ENCODE measurements around the gene TEX9. TPM values are rescaled to one million over a fixed set of nuclear protein-coding genes. Genes with fewer than 3 reads are reported as not detected.
"Not testable (repeated sequence)": the region's sequence is repeated elsewhere in the genome, so short reads cannot be mapped to it uniquely, and the experiment has no call there.

TEX9 gene
- 1 to 10 TPM; 1.9 to 5.0 (median 2.9) TPM for total RNA-seq

DNA sequence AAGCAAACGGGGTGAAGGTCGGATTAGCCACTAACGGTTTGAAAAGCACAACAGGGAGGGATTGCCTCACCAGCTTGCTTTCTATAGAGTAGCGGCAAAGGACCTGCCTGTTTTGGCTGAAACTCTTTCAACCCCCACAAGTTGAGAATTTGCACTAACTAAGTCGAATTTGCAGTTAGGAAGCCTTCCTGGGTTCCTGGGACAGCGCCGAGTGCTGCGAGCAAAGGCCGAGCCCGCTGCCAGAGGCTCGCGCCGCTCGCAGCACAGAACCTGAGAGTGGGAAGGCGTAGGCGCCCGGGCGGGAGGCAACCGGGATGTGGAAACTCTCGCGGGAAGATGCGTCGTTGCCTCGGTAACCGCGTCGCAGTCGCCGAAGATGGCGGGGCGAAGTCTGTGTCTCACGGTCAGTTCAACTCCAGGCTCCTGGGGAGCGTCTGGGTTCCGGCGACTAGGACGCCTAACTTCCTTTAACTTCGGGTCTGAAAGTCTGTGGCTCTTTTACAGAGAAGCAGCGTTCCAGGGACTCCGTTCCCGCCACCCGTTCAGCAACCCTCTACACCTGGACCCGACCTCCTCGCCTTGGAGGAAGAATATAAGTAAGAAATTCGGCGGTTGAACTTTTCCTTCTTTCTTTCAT, at the start of gene TEX9:
Gene TEX9 (plus strand): TSS at position 352 of the 637 bp plus-strand sequence. CDS start 25 bp downstream, at position 377.
- TF ChIP-seq, protein P1, sequence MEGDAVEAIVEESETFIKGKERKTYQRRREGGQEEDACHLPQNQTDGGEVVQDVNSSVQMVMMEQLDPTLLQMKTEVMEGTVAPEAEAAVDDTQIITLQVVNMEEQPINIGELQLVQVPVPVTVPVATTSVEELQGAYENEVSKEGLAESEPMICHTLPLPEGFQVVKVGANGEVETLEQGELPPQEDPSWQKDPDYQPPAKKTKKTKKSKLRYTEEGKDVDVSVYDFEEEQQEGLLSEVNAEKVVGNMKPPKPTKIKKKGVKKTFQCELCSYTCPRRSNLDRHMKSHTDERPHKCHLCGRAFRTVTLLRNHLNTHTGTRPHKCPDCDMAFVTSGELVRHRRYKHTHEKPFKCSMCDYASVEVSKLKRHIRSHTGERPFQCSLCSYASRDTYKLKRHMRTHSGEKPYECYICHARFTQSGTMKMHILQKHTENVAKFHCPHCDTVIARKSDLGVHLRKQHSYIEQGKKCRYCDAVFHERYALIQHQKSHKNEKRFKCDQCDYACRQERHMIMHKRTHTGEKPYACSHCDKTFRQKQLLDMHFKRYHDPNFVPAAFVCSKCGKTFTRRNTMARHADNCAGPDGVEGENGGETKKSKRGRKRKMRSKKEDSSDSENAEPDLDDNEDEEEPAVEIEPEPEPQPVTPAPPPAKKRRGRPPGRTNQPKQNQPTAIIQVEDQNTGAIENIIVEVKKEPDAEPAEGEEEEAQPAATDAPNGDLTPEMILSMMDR (IDR thresholded peaks at IDR 0.05) = no peak
- DNase-seq (ENCODE audit: low spot score) = peak; percentile 52
- ATAC-seq (ENCODE audit: low FRiP score) = peak; percentile 96

DNA sequence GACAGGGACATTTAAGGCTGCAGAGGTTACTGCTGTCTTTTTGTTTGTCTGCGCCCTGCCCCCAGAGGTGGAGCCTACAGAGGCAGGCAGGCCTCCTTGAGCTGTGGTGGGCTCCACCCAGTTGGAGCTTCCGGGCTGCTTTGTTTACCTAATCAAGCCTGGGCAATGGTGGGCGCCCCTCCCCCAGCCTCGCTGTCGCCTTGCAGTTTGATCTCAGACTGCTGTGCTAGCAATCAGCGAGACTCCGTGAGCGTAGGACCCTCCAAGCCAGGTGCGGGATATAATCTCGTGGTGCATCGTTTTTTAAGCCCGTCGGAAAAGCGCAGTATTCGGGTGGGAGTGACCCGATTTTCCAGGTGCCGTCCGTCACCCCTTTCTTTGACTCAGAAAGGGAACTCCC, 48.7 kb upstream of the TEX9 start:
- not testable (repeated sequence) for ATAC-seq (ENCODE audit: low FRiP score); DNase-seq (ENCODE audit: low spot score)

DNA sequence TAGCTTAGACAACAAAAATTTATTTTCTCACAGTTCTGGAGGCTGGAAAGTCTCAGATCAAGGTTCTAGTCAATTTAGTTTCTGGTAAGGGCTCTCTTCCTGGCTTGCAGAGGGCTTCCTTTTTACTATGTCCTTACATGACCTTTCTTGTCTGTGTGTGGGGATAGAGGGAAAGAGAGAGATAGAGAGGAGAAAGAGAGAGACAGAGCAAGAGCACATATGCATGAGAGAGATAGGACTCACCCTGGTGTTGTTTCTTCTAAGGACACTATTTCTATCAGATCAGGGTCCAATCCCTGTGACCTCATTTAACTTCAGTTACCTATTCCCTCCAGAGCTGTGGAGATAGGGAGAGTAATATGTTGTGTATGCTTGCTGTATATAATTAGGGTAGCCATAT, 44.9 kb upstream of the TEX9 start:
- ATAC-seq (ENCODE audit: low FRiP score) (no peak), DNase-seq (ENCODE audit: low spot score) (no peak)
- TF ChIP-seq, protein P1 (IDR thresholded peaks at IDR 0.05) = no peak

DNA sequence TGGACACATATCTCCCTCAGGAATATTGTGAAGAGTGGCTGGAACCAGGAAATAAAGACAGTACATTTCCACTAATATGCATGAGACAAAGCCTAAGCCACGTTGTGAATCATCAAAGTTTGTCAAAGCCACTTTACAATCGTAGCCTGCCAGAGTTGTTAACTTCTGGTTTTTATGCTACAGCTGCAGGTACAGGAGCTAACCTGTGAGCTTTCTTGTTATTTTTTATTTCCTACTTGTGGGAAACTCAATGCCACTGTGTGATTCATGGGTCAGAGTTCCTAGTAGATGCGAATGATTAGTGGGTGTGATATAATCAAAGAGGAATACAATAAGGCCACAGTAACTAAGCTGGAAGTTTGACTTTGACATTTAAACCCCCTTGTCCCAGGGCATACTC, 44.4 kb upstream of the TEX9 start:
- DNase-seq (ENCODE audit: low spot score) = no peak
- TF ChIP-seq, protein P1 (IDR thresholded peaks at IDR 0.05) = no peak
- no peak for ATAC-seq (ENCODE audit: low FRiP score)

DNA sequence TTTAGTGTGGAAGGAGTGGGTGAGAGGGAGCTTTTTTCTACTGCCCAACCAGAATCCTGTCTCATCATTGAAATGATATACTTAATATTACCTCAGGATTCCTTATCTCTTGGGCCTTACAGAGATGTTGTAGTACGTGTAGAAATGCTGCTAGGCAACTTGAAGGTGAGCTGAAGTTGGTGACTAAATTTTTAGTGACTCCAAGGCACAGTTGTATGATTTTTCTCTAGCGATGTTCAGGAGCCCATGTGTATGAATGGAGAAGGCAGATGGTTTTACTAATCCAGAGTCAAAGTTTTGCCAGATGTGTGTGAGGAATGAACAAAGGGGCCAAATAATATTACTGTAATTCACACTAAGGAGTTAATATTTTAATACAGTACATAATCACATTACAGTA, 42.8 kb upstream of the TEX9 start:
- TF ChIP-seq, protein P1 (IDR thresholded peaks at IDR 0.05) = no peak
- no peak for DNase-seq (ENCODE audit: low spot score)
- ATAC-seq (ENCODE audit: low FRiP score) = no peak

DNA sequence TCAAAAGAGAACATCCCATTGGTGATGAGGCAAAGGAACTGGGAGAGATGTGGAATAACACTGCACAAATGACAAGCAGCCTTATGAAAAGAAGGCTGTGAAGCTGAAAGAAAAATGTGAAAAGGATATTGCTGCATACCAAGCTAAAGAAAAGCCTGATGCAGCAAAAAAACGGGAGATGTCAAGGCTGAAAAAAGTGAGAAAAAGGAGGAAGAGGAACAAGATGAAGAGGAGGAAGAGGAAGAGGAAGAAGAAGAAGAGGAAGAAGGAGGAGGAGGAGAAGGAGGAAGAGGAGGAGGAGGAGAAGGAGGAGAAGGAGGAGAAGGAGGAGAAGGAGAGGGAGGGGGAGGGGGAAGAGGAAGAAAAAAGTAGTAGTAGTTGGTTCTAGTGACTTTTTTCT, 41.8 kb upstream of the TEX9 start:
- no peak for DNase-seq (ENCODE audit: low spot score)
- ATAC-seq (ENCODE audit: low FRiP score) = no peak
- TF ChIP-seq, protein P1 (IDR thresholded peaks at IDR 0.05) = no peak

DNA sequence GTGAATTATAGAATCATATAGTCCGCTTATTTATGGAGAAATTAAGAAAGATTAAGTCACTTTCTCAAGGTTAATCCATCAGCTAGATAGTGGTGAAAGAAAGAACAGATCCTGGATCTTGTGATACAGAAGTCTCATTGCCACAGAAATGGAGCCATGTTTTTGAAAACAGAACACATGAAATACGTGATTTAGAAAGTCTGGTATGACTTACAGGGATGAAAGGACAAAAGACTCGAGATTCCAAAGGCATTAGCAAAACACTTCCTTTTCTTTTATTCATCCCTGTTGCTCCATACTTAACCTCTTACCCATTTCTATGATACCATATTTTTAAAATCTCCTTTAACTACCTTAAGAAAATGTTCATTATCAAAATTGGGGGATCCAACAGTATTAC, 40.0 kb upstream of the TEX9 start:
- TF ChIP-seq, protein P1 (IDR thresholded peaks at IDR 0.05) = no peak
- ATAC-seq (ENCODE audit: low FRiP score) = no peak
- DNase-seq (ENCODE audit: low spot score) = no peak

Data from omental fat pad (tissue), 4 donors.